ENCODE measurements around the gene GUCY1A1. TPM values are rescaled to one million over a fixed set of nuclear protein-coding genes. Genes with fewer than 3 reads are reported as not detected.

GUCY1A1 gene
- total RNA-seq, 1 donor from 2014 or later: 0.44 TPM

- Mint-ChIP-seq H3K4me3 (no peak overlapping the region), H3K9me3 (peaks cover 3% of the 10 kb centered on the region), H3K36me3 (ENCODE audit: low read depth) (no peaks in the 10 kb centered on the region), H3K27ac (ENCODE audit: unreplicated experiment) (no peak overlapping the region), H3K27me3 (ENCODE audit: low read depth) (peaks cover 36% of the 10 kb centered on the region), H3K4me1 (no peaks in the 10 kb centered on the region)
- no peak for TF ChIP-seq CTCF (conservative IDR thresholded peaks at IDR 0.05)
- DNase-seq (ENCODE audit: low read depth, low spot score): no peak
Measured at GRCh38 chr4:155660436-155660835, 6.2 kb upstream of the GUCY1A1 start.

- Mint-ChIP-seq H3K4me3 (no peak overlapping the region), H3K27ac (ENCODE audit: unreplicated experiment) (no peak overlapping the region), H3K27me3 (ENCODE audit: low read depth) (peaks cover 69% of the 10 kb centered on the region), H3K9me3 (no peaks in the 10 kb centered on the region), H3K36me3 (ENCODE audit: low read depth) (no peaks in the 10 kb centered on the region), H3K4me1 (peaks cover 9% of the 10 kb centered on the region)
- no peak for DNase-seq (ENCODE audit: low read depth, low spot score)
- no peak for TF ChIP-seq CTCF (conservative IDR thresholded peaks at IDR 0.05)
Measured at GRCh38 chr4:155665054-155665453, 1.6 kb upstream of the GUCY1A1 start.

DNA sequence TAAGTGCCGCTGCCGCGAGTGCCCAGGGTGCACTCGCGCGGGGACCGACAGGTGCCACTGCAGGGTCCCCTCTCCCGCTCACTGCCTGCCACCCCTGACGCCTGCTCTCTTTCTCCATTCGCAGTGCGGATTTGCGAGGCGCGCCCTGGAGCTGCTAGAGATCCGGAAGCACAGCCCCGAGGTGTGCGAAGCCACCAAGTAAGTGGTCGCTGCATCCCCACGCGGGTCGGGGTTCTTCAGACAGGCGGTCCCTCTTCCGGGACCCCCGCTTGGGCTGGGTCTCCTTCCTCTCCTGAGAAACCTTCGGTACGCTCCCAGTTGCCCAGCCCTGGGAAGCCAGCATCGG, 547 bp downstream of the GUCY1A1 start:
- Mint-ChIP-seq H3K27ac (ENCODE audit: unreplicated experiment) (no peak overlapping the region), H3K4me1 (peaks cover 9% of the 10 kb centered on the region)
- DNase-seq (ENCODE audit: low read depth, low spot score): peak; percentile 20

DNA sequence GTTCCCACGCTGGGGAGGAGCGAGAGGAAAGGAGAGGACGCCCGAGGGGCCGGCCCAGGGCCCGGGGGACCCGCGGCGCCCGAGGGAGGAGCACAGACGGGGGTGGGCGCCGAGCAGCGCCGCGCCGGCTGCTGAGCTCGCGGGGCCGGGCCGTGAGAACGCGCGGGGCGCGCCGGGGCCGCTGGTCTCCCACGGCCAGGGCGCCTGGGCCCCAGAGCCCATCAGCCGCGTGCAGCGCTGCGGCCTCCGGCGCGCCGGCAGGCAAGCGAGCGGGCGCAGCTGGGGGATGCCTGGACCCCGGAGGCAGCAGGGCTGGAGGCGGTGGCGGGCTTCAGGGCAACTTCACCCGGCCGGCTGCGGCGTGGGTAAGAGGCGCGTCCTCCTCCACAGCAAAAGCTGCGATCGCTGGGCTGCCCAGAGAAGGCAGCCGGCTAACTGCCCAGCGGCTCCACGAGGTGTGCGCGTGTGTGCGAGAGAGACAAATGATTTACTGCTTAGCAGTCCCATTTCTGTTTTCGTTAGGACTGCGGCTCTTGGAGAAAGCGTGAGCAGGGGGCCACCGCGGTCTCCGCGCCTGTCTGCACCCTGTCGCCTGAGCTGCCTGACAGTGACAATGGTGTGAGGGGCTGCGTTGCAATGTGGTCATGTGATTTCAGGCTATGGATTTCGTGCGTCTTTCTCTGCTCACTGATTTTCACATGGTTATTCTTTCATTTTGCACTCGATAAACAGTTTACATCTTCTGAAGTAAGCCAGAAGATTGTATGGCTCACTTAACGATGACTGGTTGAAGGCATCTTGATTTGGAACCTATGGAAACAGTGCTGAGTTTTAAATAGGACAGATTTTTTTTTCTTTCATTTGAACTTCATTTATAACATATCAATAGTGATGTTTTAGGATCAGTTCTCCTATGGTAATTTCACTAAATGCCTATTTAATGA, 1.2 kb downstream of the GUCY1A1 start:
- peaks cover 85% of the 10 kb centered on the region for H3K27me3 Mint-ChIP-seq (ENCODE audit: low read depth)
- peaks cover 9% of the 10 kb centered on the region for H3K4me1 Mint-ChIP-seq

More for the DNA sequence above, 547 bp downstream of the GUCY1A1 start:
- TF ChIP-seq CTCF (conservative IDR thresholded peaks at IDR 0.05): no peak
- H3K4me3 Mint-ChIP-seq: peak overlapping the region; percentile 89
- H3K9me3 Mint-ChIP-seq: no peaks in the 10 kb centered on the region
- peaks cover 82% of the 10 kb centered on the region for H3K27me3 Mint-ChIP-seq (ENCODE audit: low read depth)
- H3K36me3 Mint-ChIP-seq (ENCODE audit: low read depth): no peaks in the 10 kb centered on the region

GRCh38 chr4:155668707-155669220, 2.1 kb downstream of the GUCY1A1 start:
- Mint-ChIP-seq H3K27me3 (ENCODE audit: low read depth) (peaks cover 88% of the 10 kb centered on the region), H3K36me3 (ENCODE audit: low read depth) (no peaks in the 10 kb centered on the region), H3K4me1 (peaks cover 9% of the 10 kb centered on the region), H3K4me3 (peak overlapping the region; percentile 89), H3K9me3 (no peaks in the 10 kb centered on the region), H3K27ac (ENCODE audit: unreplicated experiment) (no peak overlapping the region)
- DNase-seq (ENCODE audit: low read depth, low spot score): no peak
- no peak for TF ChIP-seq CTCF (conservative IDR thresholded peaks at IDR 0.05)

More for the DNA sequence above, 1.2 kb downstream of the GUCY1A1 start:
- Mint-ChIP-seq H3K27ac (ENCODE audit: unreplicated experiment) (no peak overlapping the region), H3K4me3 (peak overlapping the region; percentile 89), H3K36me3 (ENCODE audit: low read depth) (no peaks in the 10 kb centered on the region), H3K9me3 (no peaks in the 10 kb centered on the region)
- TF ChIP-seq CTCF (conservative IDR thresholded peaks at IDR 0.05): no peak
- DNase-seq (ENCODE audit: low read depth, low spot score): peak; percentile 28
